Dendritic cell treated with granulocyte-macrophage colony-stimulating factor and Interleukin-4, amounts not matched to agents 40 ng/mL and 50 ng/mL, for 4 days (primary cell): Measurements from ENCODE around the gene HNRNPLL.
"Not testable (repeated sequence)": the region's sequence is repeated elsewhere in the genome, so short reads cannot be mapped to it uniquely, and the experiment has no call there.

Source experiments
- H3K27ac Mint-ChIP-seq: one replicate; pipeline ENCODE4 v1.8.0; 2022; ENCODE audit warnings: mild to moderate bottlenecking, mixed read lengths
- H3K27me3 Mint-ChIP-seq: one replicate; pipeline ENCODE4 v1.8.0; 2022; ENCODE audit warnings: mild to moderate bottlenecking, mixed read lengths
- H3K36me3 Mint-ChIP-seq: one replicate; pipeline ENCODE4 v1.8.0; 2022; ENCODE audit warnings: low read depth, mixed read lengths
- H3K4me1 Mint-ChIP-seq: one replicate; pipeline ENCODE4 v1.8.0; 2022; ENCODE audit warnings: low read depth, mixed read lengths
- H3K4me3 Mint-ChIP-seq: one replicate; pipeline ENCODE4 v1.8.0; 2022; ENCODE audit warnings: mild to moderate bottlenecking, moderate library complexity, mixed read lengths
- H3K9me3 Mint-ChIP-seq: one replicate; pipeline ENCODE4 v1.8.0; 2022; ENCODE audit warnings: mixed read lengths
- intact Hi-C: fragments of 100-400 bp; cut with micrococcal nuclease; formaldehyde crosslinking; loops from one replicate; pipeline ENCODE4 v1.15.0; 2022

HNRNPLL gene

GRCh38 chr2:38546585-38546984 lies 56.1 kb downstream of the HNRNPLL start:
- Mint-ChIP-seq H3K4me1 (peaks cover 6% of the 10 kb centered on the region), H3K27ac (no peak overlapping the region), H3K27me3 (peaks cover 19% of the 10 kb centered on the region), H3K4me3 (no peak overlapping the region), H3K36me3 (peaks cover 8% of the 10 kb centered on the region), H3K9me3 (no peaks in the 10 kb centered on the region)
- intact Hi-C loops: no loop called here

GRCh38 chr2:38546064-38546463 lies 56.7 kb downstream of the HNRNPLL start:
- peaks cover 21% of the 10 kb centered on the region for H3K27me3 Mint-ChIP-seq
- H3K27ac Mint-ChIP-seq: no peak overlapping the region
- H3K9me3 Mint-ChIP-seq: no peaks in the 10 kb centered on the region
- no peak overlapping the region for H3K4me3 Mint-ChIP-seq
- peaks cover 6% of the 10 kb centered on the region for H3K4me1 Mint-ChIP-seq
- peaks cover 2% of the 10 kb centered on the region for H3K36me3 Mint-ChIP-seq
- intact Hi-C loops: no loop called here

- intact Hi-C loops: not testable (repeated sequence)
These were observed 60.5 kb downstream of the HNRNPLL start for GRCh38 chr2:38542248-38542631.

GRCh38 chr2:38540580-38541286 lies 62.0 kb downstream of the HNRNPLL start:
- Mint-ChIP-seq H3K27ac (no peak overlapping the region), H3K4me3 (no peak overlapping the region), H3K27me3 (peaks cover 41% of the 10 kb centered on the region), H3K9me3 (no peaks in the 10 kb centered on the region), H3K4me1 (peaks cover 11% of the 10 kb centered on the region), H3K36me3 (no peaks in the 10 kb centered on the region)
- intact Hi-C loops: no loop called here

More at GRCh38 chr2:38542248-38542631, 60.5 kb downstream of the HNRNPLL start:
- peak overlapping the region; percentile 37 for H3K27ac Mint-ChIP-seq
- not testable (repeated sequence) for H3K9me3 Mint-ChIP-seq, H3K4me1 Mint-ChIP-seq, H3K36me3 Mint-ChIP-seq, H3K4me3 Mint-ChIP-seq
- peaks cover 38% of the 10 kb centered on the region for H3K27me3 Mint-ChIP-seq

- Mint-ChIP-seq H3K36me3 (no peaks in the 10 kb centered on the region), H3K27ac (no peak overlapping the region), H3K27me3 (peaks cover 47% of the 10 kb centered on the region), H3K9me3 (no peaks in the 10 kb centered on the region), H3K4me1 (peaks cover 15% of the 10 kb centered on the region), H3K4me3 (no peak overlapping the region)
- intact Hi-C loops: no loop called here
These were observed 63.6 kb downstream of the HNRNPLL start for GRCh38 chr2:38539086-38539485.

GRCh38 chr2:38537937-38538525 lies 64.7 kb downstream of the HNRNPLL start:
- peaks cover 40% of the 10 kb centered on the region for H3K27me3 Mint-ChIP-seq
- no peaks in the 10 kb centered on the region for H3K9me3 Mint-ChIP-seq
- no peaks in the 10 kb centered on the region for H3K36me3 Mint-ChIP-seq
- H3K4me3 Mint-ChIP-seq: no peak overlapping the region
- intact Hi-C loops: loop anchor here (2.0 kb wide), 1 partner anchor 203 kb away; no protein-coding TSS in a partner anchor
- no peak overlapping the region for H3K27ac Mint-ChIP-seq
- peaks cover 20% of the 10 kb centered on the region for H3K4me1 Mint-ChIP-seq

- intact Hi-C loops: loop anchor here (2.0 kb wide), 1 partner anchor 204 kb away; no protein-coding TSS in a partner anchor
These were observed 65.4 kb downstream of the HNRNPLL start for GRCh38 chr2:38537296-38537695.

GRCh38 chr2:38535744-38536506 lies 66.8 kb downstream of the HNRNPLL start:
- intact Hi-C loops: loop anchor here (2.0 kb wide), 1 partner anchor 205 kb away; no protein-coding TSS in a partner anchor
- peaks cover 24% of the 10 kb centered on the region for H3K4me1 Mint-ChIP-seq
- no peaks in the 10 kb centered on the region for H3K36me3 Mint-ChIP-seq
- H3K27ac Mint-ChIP-seq: no peak overlapping the region
- peaks cover 39% of the 10 kb centered on the region for H3K27me3 Mint-ChIP-seq
- H3K9me3 Mint-ChIP-seq: no peaks in the 10 kb centered on the region
- H3K4me3 Mint-ChIP-seq: peak overlapping the region; percentile 64

More at GRCh38 chr2:38537296-38537695, 65.4 kb downstream of the HNRNPLL start:
- Mint-ChIP-seq H3K27me3 (peaks cover 44% of the 10 kb centered on the region), H3K4me1 (peaks cover 24% of the 10 kb centered on the region)
- not testable (repeated sequence) for H3K36me3 Mint-ChIP-seq, H3K27ac Mint-ChIP-seq, H3K9me3 Mint-ChIP-seq, H3K4me3 Mint-ChIP-seq

- H3K27ac Mint-ChIP-seq: no peak overlapping the region
- intact Hi-C loops: no loop called here
- H3K9me3 Mint-ChIP-seq: no peaks in the 10 kb centered on the region
- H3K4me1 Mint-ChIP-seq: peaks cover 24% of the 10 kb centered on the region
- peak overlapping the region; percentile 64 for H3K4me3 Mint-ChIP-seq
- H3K27me3 Mint-ChIP-seq: peaks cover 40% of the 10 kb centered on the region
- H3K36me3 Mint-ChIP-seq: no peaks in the 10 kb centered on the region
These were observed 67.4 kb downstream of the HNRNPLL start for GRCh38 chr2:38535404-38535743.

GRCh38 chr2:38534746-38535403 lies 67.9 kb downstream of the HNRNPLL start:
- intact Hi-C loops: no loop called here
- H3K4me1 Mint-ChIP-seq: peaks cover 24% of the 10 kb centered on the region
- H3K9me3 Mint-ChIP-seq: no peaks in the 10 kb centered on the region
- no peaks in the 10 kb centered on the region for H3K36me3 Mint-ChIP-seq
- H3K27ac Mint-ChIP-seq: no peak overlapping the region
- H3K27me3 Mint-ChIP-seq: peaks cover 45% of the 10 kb centered on the region
- no peak overlapping the region for H3K4me3 Mint-ChIP-seq

- Mint-ChIP-seq H3K27me3 (peaks cover 51% of the 10 kb centered on the region), H3K36me3 (no peaks in the 10 kb centered on the region), H3K4me1 (peaks cover 24% of the 10 kb centered on the region), H3K4me3 (no peak overlapping the region), H3K27ac (peak overlapping the region; percentile 34), H3K9me3 (no peaks in the 10 kb centered on the region)
- intact Hi-C loops: no loop called here
These were observed 68.8 kb downstream of the HNRNPLL start for GRCh38 chr2:38533757-38534545.

- peaks cover 54% of the 10 kb centered on the region for H3K27me3 Mint-ChIP-seq
- H3K9me3 Mint-ChIP-seq: no peaks in the 10 kb centered on the region
These were observed 69.5 kb downstream of the HNRNPLL start for GRCh38 chr2:38533180-38533579.

GRCh38 chr2:38532366-38532765 lies 70.4 kb downstream of the HNRNPLL start:
- Mint-ChIP-seq H3K9me3 (no peaks in the 10 kb centered on the region), H3K27me3 (peaks cover 55% of the 10 kb centered on the region), H3K4me1 (peaks cover 24% of the 10 kb centered on the region), H3K27ac (peak overlapping the region; percentile 34), H3K36me3 (no peaks in the 10 kb centered on the region), H3K4me3 (no peak overlapping the region)
- intact Hi-C loops: no loop called here

More at GRCh38 chr2:38533180-38533579, 69.5 kb downstream of the HNRNPLL start:
- Mint-ChIP-seq H3K36me3 (no peaks in the 10 kb centered on the region), H3K4me3 (no peak overlapping the region), H3K4me1 (peaks cover 24% of the 10 kb centered on the region), H3K27ac (peak overlapping the region; percentile 34)
- intact Hi-C loops: no loop called here
